ENCODE measurements around the gene CACNG6.
"Not testable (repeated sequence)": the region's sequence is repeated elsewhere in the genome, so short reads cannot be mapped to it uniquely, and the experiment has no call there.

The CACNG6 gene

GRCh38 chr19:53991224-53992113, at the start of gene CACNG6:
Gene CACNG6, plus strand, starts transcription at chr19:53991637. Its CDS starts 1,241 bp downstream, at chr19:53992878.
- no peak for DNase-seq (ENCODE audit: low read depth in 2 of 2)

DNA sequence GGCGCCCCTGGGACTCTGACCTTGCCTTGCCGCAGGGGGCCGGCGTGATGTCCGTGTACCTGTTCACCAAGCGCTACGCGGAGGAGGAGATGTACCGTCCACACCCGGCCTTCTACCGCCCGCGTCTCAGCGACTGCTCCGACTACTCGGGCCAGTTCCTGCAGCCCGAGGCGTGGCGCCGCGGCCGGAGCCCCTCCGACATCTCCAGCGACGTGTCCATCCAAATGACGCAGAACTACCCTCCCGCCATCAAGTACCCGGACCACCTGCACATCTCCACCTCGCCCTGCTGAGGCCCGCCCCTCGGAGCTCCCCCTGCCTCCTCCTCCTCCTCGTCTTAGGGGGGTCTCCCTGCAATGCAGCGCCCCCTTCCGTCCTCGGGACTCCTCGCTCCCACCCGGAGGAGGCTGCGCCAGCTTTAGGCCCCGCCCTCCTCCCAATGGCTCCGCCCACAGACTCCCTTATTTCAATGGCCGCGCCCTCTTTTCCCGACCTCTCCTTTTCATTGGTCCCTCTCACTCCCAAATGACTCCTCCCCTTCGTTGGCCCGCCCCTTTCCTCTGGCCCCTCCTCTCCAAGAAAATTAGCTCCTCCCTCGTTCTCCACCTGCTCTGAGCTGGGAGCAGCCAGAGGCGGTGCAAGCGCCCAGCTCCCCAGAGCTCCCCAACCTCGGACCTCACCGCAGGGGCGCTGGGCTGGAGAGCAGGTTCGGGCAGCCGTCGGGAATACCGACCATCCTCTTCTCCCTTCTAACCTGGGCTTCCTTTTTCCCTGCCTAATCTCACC, 49.2 kb upstream of the CACNG6 start:
- no peak for DNase-seq (ENCODE audit: low read depth in 2 of 2)

DNA sequence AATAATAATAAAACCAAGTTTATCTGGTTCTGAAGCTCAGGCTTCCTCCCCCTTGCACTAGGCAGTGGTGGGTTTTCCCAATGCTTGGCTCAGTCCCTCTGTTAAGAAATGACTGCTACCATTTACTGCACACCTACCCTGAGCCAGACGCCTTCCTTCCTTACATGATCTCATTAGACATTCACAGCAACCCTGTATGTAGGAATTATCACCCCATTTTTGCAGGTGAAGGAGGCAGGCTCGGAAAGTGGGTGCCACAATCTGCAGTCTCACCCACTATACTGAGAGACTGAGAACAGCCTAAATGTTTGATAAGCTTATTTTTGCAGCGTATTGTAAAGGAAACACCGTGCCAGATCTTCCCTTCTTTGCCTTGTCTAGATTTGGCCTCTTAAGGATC, 47.0 kb upstream of the CACNG6 start:
- no peak for DNase-seq (ENCODE audit: low read depth in 2 of 2)

- DNase-seq (ENCODE audit: low read depth in 2 of 2) = no peak
Measured at GRCh38 chr19:53944933-53945332, 46.5 kb upstream of the CACNG6 start.

DNA sequence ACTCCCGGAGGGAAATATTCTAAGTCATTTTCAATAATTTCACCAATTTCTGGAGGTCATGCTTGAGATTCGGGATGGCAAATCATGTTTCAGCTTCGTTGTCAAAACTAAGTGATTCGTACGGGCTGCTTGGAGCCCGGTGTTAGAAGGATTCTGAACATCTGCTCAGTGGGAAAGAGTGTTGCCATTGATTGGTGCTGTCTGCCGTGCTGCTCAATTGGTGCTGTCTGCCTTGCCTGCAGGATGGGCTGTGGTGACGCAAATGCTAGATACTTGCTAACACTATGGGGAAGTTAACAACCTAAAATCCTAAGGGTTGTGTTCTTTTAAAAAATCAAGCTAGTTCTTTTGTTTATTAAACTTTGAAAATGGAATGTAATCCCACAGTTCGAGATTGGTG, 46.0 kb upstream of the CACNG6 start:
- no peak for DNase-seq (ENCODE audit: low read depth in 2 of 2)

GRCh38 chr19:53945998-53946397, 45.4 kb upstream of the CACNG6 start:
- DNase-seq (ENCODE audit: low read depth in 2 of 2) = no peak

DNA sequence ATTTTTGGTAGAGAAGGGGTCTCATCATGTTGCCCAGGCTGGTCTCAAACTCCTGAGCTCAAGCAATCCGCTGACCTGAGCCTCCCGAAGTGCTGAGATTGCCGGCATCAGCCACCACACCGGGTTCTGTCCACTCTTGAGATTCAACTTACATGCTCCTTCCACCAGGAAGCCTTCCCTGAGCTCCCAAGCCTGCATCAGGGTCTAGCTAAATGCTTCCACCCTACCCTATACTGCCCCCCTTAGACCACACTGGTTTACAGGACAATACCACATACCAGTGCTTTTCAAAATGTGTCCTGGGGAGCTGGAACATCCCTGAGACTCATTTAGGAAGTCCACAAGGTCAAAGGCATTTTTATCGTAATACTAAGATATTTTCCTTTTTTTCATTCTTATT, 43.8 kb upstream of the CACNG6 start:
- no peak for DNase-seq (ENCODE audit: low read depth in 2 of 2)

DNA sequence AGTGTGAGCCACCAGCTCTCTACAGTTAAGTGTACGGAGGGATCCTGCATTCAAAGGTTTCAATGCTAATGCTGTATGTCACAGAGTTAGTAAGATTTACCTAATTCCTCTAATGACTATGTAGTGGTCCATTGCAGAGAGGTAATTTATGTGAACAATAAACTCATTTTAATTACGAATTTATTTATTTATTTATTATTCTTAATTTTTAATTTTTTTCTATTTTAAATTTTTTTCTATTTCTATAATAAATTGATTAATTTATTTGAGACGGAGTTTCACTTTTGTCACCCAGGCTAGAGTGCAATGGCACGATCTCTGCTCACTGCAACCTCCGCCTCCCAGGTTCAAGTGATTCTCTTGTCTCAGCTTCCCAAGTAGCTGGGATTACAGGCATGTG, 42.8 kb upstream of the CACNG6 start:
- DNase-seq (ENCODE audit: low read depth in 2 of 2) = not testable (repeated sequence)

- DNase-seq (ENCODE audit: low read depth in 2 of 2) = no peak
Measured at GRCh38 chr19:53951436-53951835, 40.0 kb upstream of the CACNG6 start.

- no peak for DNase-seq (ENCODE audit: low read depth in 2 of 2)
Measured at GRCh38 chr19:53951947-53952346, 39.5 kb upstream of the CACNG6 start.

- no peak for DNase-seq (ENCODE audit: low read depth in 2 of 2)
Measured at GRCh38 chr19:53953383-53953782, 38.1 kb upstream of the CACNG6 start.

DNA sequence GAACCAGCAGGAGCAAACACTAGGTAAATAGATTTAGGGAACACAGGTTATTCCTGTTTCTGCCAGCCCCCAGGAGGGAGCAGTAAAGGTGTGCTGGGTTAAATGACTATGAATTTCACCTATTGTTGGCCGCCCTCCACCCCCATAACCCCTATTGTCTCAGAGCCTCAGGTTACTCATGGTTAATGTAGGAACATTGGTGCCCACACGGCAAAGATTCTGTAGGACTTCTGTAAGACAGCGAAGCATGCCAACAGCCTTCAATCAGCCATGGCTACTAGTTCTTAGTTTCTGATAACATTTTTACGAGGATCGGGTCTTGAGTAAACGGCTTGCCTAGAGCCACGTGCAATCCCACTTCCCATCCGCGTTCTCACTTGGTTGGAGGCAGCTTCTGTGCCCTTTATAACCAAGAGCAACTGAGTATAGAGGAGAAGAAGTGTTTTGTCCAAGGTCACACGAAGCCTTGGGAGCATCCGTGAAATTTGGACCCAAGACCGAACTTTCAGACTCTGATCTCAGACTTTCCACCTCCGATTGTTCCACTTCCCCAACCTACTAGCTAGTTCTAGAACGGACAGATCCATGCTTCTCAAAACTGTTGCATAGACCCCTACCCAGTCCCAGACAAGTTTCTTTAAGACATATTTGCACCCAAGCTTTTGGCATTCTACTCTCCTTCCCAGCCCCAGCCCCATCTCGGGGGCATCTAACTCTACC, 33.8 kb upstream of the CACNG6 start:
- no peak for DNase-seq (ENCODE audit: low read depth in 2 of 2)

- DNase-seq (ENCODE audit: low read depth in 2 of 2) = no peak
Measured at GRCh38 chr19:53958168-53958571, 33.3 kb upstream of the CACNG6 start.

DNA sequence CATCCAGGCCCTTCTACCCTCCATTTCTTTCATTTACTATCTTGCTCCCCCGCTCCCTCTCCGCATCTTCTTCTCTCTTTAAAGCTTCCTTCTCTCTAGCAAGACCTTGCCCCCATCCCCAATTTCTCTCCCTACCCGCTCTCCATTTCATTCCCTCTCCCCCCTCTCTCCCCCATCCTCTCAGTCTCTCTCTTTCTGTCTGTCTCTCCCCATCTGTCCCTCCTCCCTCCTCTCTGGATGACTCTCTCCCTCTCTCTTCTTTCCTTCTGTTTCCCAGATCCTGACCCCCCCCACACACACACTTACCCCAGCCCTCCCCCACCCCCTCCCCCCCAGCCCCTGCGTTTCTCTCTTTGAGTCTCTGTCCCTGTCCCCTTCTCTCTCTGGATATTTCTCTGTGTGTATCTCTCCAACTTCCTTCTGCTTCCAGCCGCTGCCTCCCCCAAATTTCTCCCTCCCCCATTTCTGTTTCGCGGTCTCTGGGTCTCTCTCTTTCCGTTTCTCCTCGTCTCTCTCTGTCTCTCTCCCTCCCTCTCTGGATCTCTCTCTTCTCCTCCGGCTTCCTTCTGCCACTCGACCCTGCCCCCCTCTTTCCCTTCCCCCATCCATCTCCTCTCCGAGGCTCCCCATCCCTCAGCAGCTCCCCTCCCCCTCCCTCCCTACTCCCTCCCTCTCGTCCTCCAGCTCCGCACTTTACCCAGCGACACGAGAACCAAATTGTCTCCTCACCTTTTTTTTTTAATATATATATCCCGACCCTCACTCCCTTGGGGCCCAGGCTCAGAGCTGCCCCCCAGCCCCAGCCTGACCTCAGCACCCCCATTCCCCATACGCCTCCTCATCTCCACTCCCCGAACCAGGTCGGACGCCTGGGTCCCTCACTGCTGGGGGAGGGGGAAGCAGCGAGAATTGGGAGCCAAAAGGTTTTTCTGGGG, 32.3 kb upstream of the CACNG6 start:
- DNase-seq (ENCODE audit: low read depth in 2 of 2) = no peak

- DNase-seq (ENCODE audit: low read depth in 2 of 2) = no peak
Measured at GRCh38 chr19:53960187-53960586, 31.2 kb upstream of the CACNG6 start.

DNA sequence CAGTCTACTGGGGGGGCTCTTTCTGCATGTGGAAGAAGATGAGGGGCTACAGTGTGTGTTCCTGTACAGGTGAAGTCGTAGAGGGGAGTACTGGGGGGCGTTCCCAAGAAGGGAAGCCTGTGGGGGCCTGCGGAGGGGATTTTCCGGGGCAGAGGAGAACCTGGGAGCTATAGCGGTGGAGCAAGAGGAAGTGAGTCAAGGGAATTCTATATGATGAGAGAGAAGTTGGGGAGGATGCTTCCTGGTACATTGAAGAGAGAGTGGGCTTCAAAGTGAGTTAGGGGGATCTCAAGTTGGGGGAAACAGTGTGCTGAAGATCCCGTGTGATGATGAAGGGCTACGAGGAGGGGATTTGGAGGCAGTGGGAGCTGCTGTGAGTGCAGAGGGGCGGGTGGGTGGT, 30.6 kb upstream of the CACNG6 start:
- no peak for DNase-seq (ENCODE audit: low read depth in 2 of 2)

- no peak for DNase-seq (ENCODE audit: low read depth in 2 of 2)
Measured at GRCh38 chr19:53961523-53962356, 29.7 kb upstream of the CACNG6 start.

- no peak for DNase-seq (ENCODE audit: low read depth in 2 of 2)
Measured at GRCh38 chr19:53962887-53963431, 28.5 kb upstream of the CACNG6 start, which contains the start of gene CACNG8. Gene CACNG8, plus strand, starts transcription at chr19:53962937.

- no peak for DNase-seq (ENCODE audit: low read depth in 2 of 2)
Measured at GRCh38 chr19:53965091-53965490, 26.3 kb upstream of the CACNG6 start.

DNA sequence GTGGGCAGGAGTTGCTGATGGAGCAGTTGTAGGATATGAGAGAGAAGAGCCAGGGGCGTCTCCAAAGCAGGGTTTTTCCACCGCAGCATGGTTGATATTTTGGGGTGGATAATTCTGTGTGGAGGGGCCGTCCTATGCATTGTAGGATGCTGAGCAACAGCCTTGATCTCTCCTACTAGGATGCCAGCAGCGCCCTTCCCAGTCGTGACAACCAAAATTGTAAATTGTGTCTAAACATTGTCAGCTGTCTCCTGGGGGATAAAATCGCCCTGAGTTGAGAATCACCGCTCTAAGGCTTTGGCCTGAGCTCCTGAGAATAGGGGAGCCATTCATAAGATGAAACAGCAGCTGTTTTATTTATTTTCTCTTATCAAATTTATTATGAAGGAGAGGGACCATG, 24.5 kb upstream of the CACNG6 start:
- DNase-seq (ENCODE audit: low read depth in 2 of 2) = no peak
